Osteocyte (in vitro differentiated cells): ENCODE measurements around the gene MEF2C. TPM values are rescaled to one million over a fixed set of nuclear protein-coding genes. Genes with fewer than 3 reads are reported as not detected.

Experiments
- DNase-seq: peaks from one replicate; pipeline ENCODE4 v3.0.0; 2021; ENCODE audit warnings: mixed read lengths; ENCODE audit not compliant: unreplicated experiment; ENCODE audit errors: extremely low spot score
- H3K27ac Mint-ChIP-seq: one replicate; pipeline ENCODE4 v1.8.0; 2021; ENCODE audit warnings: mild to moderate bottlenecking, mixed read lengths; ENCODE audit not compliant: unreplicated experiment
- H3K27me3 Mint-ChIP-seq: one replicate; pipeline ENCODE4 v1.8.0; 2021; ENCODE audit warnings: mixed read lengths; ENCODE audit not compliant: unreplicated experiment
- H3K36me3 Mint-ChIP-seq: one replicate; pipeline ENCODE4 v1.8.0; 2021; ENCODE audit warnings: mixed read lengths; ENCODE audit not compliant: unreplicated experiment
- H3K4me1 Mint-ChIP-seq: one replicate; pipeline ENCODE4 v1.8.0; 2021; ENCODE audit warnings: mixed read lengths; ENCODE audit not compliant: unreplicated experiment
- H3K4me3 Mint-ChIP-seq: one replicate; pipeline ENCODE4 v1.8.0; 2021; ENCODE audit warnings: mild to moderate bottlenecking, moderate library complexity, mixed read lengths; ENCODE audit not compliant: unreplicated experiment
- H3K9me3 Mint-ChIP-seq: one replicate; pipeline ENCODE4 v1.8.0; 2021; ENCODE audit warnings: mixed read lengths; ENCODE audit not compliant: unreplicated experiment
- CTCF ChIP-seq: fragments of 200-600 bp; sonication (generic); IDR thresholded peaks from 2 replicates; pipeline ENCODE4 v1.5.0; 2021; ENCODE audit warnings: antibody characterized with exemption, mild to moderate bottlenecking, moderate library complexity
- total RNA-seq: library from RNA; stranded (reverse); gene quantifications from 2 replicates; pipeline ENCODE4 v1.2.1, GENCODE V29; 2021

The MEF2C gene
- total RNA-seq, 1 donor from 2014 or later = 9.4 TPM

DNA sequence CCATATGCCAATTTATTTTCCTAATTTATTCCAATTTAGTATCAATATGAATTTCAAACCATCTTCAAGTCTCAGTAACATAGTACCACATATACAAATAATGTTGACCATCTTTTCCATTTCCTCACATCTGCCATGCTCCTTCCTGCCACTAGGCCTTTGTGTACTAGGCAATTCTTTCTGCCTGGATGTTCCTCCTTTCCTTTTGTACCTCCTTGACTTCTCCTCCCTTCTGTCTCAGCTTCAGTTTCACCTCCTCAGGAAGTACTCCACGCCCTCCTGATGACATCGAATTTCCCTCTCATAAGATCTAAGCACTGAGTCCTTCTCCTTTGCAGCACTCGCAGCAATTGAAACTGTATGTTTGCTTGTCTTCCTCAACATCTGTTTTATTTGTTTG, 53.9 kb downstream of the MEF2C start:
- Mint-ChIP-seq H3K9me3 (no peaks in the 10 kb centered on the region), H3K4me3 (no peak overlapping the region), H3K27ac (no peak overlapping the region), H3K27me3 (no peaks in the 10 kb centered on the region), H3K4me1 (peaks cover 47% of the 10 kb centered on the region), H3K36me3 (no peaks in the 10 kb centered on the region)
- DNase-seq = no peak
- no peak for TF ChIP-seq CTCF

- Mint-ChIP-seq H3K9me3 (no peaks in the 10 kb centered on the region), H3K4me3 (no peak overlapping the region), H3K36me3 (no peaks in the 10 kb centered on the region), H3K27ac (no peak overlapping the region), H3K4me1 (peaks cover 39% of the 10 kb centered on the region), H3K27me3 (no peaks in the 10 kb centered on the region)
- DNase-seq = no peak
- TF ChIP-seq CTCF = no peak
Observed at GRCh38 chr5:88827997-88828396, 55.0 kb downstream of the MEF2C start.

DNA sequence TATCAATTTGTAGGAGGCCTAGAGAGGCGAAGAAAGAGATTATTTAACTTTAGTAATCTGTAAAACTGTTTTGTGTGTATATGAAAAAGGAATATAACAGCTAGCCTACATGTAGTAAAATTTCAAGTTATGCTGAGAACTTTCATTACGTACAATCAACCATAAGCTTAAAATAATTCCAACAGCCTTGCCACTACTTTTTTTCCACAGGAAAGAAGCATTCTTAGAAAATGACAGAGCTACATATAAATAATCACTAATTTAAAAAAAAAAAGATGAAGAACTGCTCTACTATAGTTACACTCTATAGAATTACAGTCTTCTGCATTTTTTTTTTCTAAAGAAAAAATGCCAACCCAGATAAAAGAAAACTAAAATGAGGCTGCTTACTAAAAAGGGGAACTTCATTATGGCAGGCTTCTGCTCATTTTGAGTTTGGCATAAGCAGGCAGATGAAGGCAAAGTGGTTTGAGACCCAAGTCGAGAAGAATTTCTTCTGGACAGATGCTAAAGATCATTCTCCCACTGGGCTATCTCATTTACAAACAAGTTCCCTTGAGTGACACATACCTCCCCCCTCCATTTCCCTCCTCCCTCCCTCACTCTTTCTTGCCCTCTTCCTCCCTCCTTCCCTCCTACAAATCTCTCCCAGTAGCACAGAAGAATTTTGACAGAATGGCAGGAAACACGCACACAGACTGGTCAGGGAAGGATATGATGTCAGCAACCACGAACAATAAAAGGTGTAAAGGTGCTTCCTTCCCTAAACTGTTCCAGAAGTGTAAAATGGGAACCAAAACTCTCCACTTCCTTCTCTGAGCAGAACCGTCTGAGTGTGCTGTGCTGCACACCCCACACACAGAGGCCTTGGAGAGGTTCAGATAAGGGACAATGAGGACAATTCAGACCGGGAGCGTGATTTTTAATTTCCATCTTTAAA, 56.1 kb downstream of the MEF2C start:
- TF ChIP-seq CTCF = no peak
- H3K9me3 Mint-ChIP-seq = no peaks in the 10 kb centered on the region
- H3K27me3 Mint-ChIP-seq = no peaks in the 10 kb centered on the region
- no peak overlapping the region for H3K4me3 Mint-ChIP-seq
- DNase-seq = no peak
- peak overlapping the region; percentile 12 for H3K27ac Mint-ChIP-seq
- H3K4me1 Mint-ChIP-seq = peaks cover 39% of the 10 kb centered on the region
- H3K36me3 Mint-ChIP-seq = no peaks in the 10 kb centered on the region

DNA sequence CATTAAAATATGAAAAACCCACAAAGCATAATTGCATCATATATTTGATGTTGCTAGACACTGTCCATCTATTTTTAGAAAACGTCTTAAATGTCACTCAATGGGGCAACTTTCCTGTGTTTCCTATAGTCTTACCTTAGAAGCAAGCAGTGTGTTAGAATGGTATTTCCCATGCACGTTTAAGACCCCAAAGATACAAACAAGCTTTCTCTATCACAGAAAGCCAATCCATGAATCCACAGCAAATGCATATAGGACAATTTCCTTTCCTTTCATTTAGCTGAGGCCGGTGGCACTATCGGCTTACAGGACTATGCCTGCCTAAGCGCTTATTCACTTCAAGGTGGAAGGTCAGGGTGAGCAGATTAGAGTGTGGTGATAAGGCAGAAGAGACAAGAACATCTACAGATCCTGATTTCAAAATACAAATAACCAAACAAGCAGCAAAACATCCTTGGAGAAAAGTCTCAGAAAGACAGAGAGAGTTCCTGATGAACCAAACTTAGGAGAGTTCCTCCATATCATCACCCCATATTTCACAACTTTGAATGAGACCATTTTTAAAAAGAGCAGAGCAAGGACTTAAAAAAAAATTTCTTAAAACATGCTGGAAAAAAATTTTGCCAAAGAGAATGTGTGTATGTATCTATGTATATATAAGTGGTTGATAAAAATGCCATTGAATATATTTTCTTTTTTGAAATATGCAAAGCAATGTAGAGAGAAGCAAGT, 57.2 kb downstream of the MEF2C start:
- DNase-seq = no peak
- Mint-ChIP-seq H3K4me3 (no peak overlapping the region), H3K4me1 (peaks cover 39% of the 10 kb centered on the region), H3K9me3 (no peaks in the 10 kb centered on the region), H3K36me3 (no peaks in the 10 kb centered on the region), H3K27me3 (no peaks in the 10 kb centered on the region), H3K27ac (no peak overlapping the region)
- TF ChIP-seq CTCF = no peak
